AG10803 (cell line): ENCODE results near the gene GPC5.

ENCODE experiments used
- DNase-seq: peaks from one replicate; pipeline ENCODE4 v3.0.0; 2010; ENCODE audit warnings: low read depth
- H3K4me3 ChIP-seq: 2 replicates; pipeline ENCODE4 v1.5.1; 2011; ENCODE audit warnings: mild to moderate bottlenecking, low read length, control low read depth
- TF ChIP-seq, protein P1 (sequence below): conservative IDR thresholded peaks from 2 replicates; pipeline ENCODE4 v1.5.1; 2011; ENCODE audit warnings: mild to moderate bottlenecking, low read length, control low read depth, inconsistent platforms

GPC5 gene

GRCh38 chr13:92312823-92313222, 914.4 kb downstream of the GPC5 start:
- H3K4me3 ChIP-seq: no peak overlapping the region
- TF ChIP-seq, protein P1, sequence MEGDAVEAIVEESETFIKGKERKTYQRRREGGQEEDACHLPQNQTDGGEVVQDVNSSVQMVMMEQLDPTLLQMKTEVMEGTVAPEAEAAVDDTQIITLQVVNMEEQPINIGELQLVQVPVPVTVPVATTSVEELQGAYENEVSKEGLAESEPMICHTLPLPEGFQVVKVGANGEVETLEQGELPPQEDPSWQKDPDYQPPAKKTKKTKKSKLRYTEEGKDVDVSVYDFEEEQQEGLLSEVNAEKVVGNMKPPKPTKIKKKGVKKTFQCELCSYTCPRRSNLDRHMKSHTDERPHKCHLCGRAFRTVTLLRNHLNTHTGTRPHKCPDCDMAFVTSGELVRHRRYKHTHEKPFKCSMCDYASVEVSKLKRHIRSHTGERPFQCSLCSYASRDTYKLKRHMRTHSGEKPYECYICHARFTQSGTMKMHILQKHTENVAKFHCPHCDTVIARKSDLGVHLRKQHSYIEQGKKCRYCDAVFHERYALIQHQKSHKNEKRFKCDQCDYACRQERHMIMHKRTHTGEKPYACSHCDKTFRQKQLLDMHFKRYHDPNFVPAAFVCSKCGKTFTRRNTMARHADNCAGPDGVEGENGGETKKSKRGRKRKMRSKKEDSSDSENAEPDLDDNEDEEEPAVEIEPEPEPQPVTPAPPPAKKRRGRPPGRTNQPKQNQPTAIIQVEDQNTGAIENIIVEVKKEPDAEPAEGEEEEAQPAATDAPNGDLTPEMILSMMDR: no peak
- DNase-seq: no peak

DNA sequence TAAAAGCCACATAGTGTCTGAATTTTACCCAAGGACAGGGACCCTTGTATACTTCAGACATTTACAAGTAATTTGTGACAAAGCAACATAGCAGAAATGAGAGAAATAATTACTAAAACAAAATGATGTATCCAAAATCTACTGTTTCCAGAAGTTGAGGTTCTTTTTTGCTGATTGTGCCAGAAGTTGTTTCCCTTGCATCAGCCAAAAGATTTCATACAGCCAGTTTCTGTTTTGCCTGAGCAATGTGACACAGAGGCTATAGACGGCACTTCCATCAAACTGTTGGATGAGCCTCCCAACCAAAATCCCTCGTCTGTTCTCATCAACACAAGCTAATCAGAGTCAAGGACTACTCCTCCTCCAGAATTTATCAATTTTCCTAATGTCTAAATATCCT, 915.0 kb downstream of the GPC5 start:
- TF ChIP-seq, protein P1: no peak
- no peak overlapping the region for H3K4me3 ChIP-seq
- DNase-seq: no peak

DNA sequence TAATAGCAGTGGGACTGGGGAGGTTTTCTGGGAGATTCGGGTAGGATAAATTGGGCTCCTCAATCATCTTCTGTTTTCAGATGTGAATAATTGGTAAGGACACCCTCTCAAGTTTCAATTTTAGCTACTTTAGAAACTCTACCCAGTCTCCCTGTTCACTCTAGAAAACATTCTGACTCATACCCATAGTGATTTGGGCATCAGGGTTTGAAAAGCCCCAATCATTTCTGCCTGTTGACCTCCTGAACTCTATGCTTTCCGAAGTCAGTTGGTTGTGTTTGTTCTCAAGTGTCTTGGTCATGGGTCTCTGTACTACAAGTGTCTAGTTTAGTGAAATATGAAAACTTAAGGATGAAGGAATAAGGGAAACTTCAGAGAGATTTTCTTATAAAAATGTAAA, 916.8 kb downstream of the GPC5 start:
- TF ChIP-seq, protein P1: no peak
- H3K4me3 ChIP-seq: no peak overlapping the region
- no peak for DNase-seq

- H3K4me3 ChIP-seq: no peak overlapping the region
- no peak for DNase-seq
- TF ChIP-seq, protein P1: no peak
Observed at GRCh38 chr13:92316030-92316429, 917.6 kb downstream of the GPC5 start.

GRCh38 chr13:92317066-92317465, 918.6 kb downstream of the GPC5 start:
- no peak overlapping the region for H3K4me3 ChIP-seq
- no peak for DNase-seq
- TF ChIP-seq, protein P1: no peak

- H3K4me3 ChIP-seq: no peak overlapping the region
- DNase-seq: no peak
- TF ChIP-seq, protein P1: no peak
Observed at GRCh38 chr13:92320323-92320722, 921.9 kb downstream of the GPC5 start.

DNA sequence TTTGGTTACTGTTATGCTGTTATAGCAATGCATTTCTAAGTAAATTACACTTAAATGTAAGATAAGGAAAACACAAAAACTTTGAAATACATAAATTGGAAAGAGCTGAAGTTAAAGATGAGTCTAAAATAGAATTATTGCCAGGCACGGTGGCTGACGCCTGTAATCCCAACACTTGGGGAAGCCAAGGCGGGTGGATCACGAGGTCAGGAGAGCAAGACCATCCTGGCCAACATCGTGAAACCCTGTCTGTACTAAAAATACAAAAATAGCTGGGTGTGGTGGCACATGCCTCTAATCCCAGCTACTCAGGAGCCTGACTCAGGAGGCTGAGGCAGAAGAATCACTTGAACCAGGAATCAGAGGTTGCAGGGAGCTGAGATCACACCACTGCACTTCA, 922.8 kb downstream of the GPC5 start:
- no peak for DNase-seq
- no peak overlapping the region for H3K4me3 ChIP-seq
- TF ChIP-seq, protein P1: no peak
